K562 (cell line): Measurements from ENCODE around the gene SLC22A12. TPM values are rescaled to one million over a fixed set of nuclear protein-coding genes. Genes with fewer than 3 reads are reported as not detected.

ENCODE experiments used
- BACH1 ChIP-seq: fragments of 200-800 bp; sonication (Bioruptor generic); IDR thresholded peaks from 2 replicates; pipeline ENCODE4 v1.6.1; 2016; ENCODE audit warnings: missing genetic modification characterization, missing compliant biosample characterization
- BRD4 ChIP-seq: fragments of 200-600 bp; sonication (generic); IDR thresholded peaks from 2 replicates; pipeline ENCODE4 v1.6.1; 2017; ENCODE audit warnings: inconsistent platforms
- CBFA2T2 ChIP-seq: fragments of 450-650 bp; conservative IDR thresholded peaks from 2 replicates; pipeline ENCODE4 v1.6.1; 2017; ENCODE audit warnings: mild to moderate bottlenecking
- CBX2 ChIP-seq: fragments of 200-600 bp; sonication (generic); IDR thresholded peaks from one replicate; pipeline ENCODE4 v1.6.1; 2012; ENCODE audit warnings: mild to moderate bottlenecking, low read length, inconsistent platforms; ENCODE audit not compliant: insufficient read depth, poor library complexity, severe bottlenecking
- CEBPB ChIP-seq: fragments of 450-650 bp; IDR thresholded peaks from 2 replicates; pipeline ENCODE4 v1.6.1; 2016; ENCODE audit warnings: missing genetic modification characterization, missing compliant biosample characterization
- CHCHD3 ChIP-seq: fragments of 250-450 bp; sonication (Bioruptor Pico); IDR thresholded peaks from 2 replicates; pipeline ENCODE4 v2.1.2; 2022; ENCODE audit warnings: mild to moderate bottlenecking
- FIP1L1 ChIP-seq: fragments of 200-400 bp; formaldehyde crosslinking; IDR thresholded peaks from 2 replicates; pipeline ENCODE4 v1.6.1; 2018; ENCODE audit warnings: mild to moderate bottlenecking, low read depth, low read length; ENCODE audit not compliant: poor library complexity, severe bottlenecking
- HDGF ChIP-seq: fragments of 450-650 bp; IDR thresholded peaks from 2 replicates; pipeline ENCODE4 v1.6.1; 2016
- HMGXB4 ChIP-seq: sonication (generic); formaldehyde crosslinking; IDR thresholded peaks from 2 replicates; pipeline ENCODE4 v1.8.1; 2023; ENCODE audit warnings: mild to moderate bottlenecking, missing genetic modification reagents
- HNRNPLL ChIP-seq: fragments of 200-400 bp; formaldehyde crosslinking; IDR thresholded peaks from 2 replicates; pipeline ENCODE4 v1.6.1; 2017; ENCODE audit warnings: low read length, low read depth, mild to moderate bottlenecking; ENCODE audit not compliant: poor library complexity, severe bottlenecking
- JUN ChIP-seq, 2 experiments: sonication (generic) in 1 of 2; formaldehyde crosslinking in 1 of 2; IDR thresholded peaks; 2 replicates each; pipeline versions ENCODE4 v1.6.1 to v1.8.0; 2012 to 2022; ENCODE audit warnings: borderline replicate concordance in 2 of 2, mild to moderate bottlenecking in 2 of 2, improper control_type of control experiment in 1 of 2, low read depth in 1 of 2, low read length in 1 of 2, missing genetic modification reagents in 1 of 2
- JUND ChIP-seq, 2 experiments: IDR thresholded peaks; 2 replicates in 1 of 2; 3 replicates in 1 of 2; pipeline ENCODE4 v1.6.1; 2011; ENCODE audit warnings: borderline replicate concordance in 2 of 2, low read depth in 2 of 2, low read length in 2 of 2, improper control_type of control experiment in 1 of 2, missing biosample characterization in 1 of 2, missing genetic modification characterization in 1 of 2, missing genetic modification reagents in 1 of 2
- L3MBTL2 ChIP-seq: fragments of 450-650 bp; IDR thresholded peaks from 2 replicates; pipeline ENCODE4 v1.6.1; 2016; ENCODE audit warnings: mild to moderate bottlenecking, moderate library complexity
- PTTG1 ChIP-seq: fragments of 450-650 bp; IDR thresholded peaks from 2 replicates; pipeline ENCODE4 v1.6.1; 2016; ENCODE audit warnings: low read depth, mild to moderate bottlenecking, missing genetic modification characterization, missing compliant biosample characterization
- SOX6 ChIP-seq: fragments of 450-650 bp; IDR thresholded peaks from 2 replicates; pipeline ENCODE4 v1.6.1; 2014; ENCODE audit warnings: mild to moderate bottlenecking
- STAG1 ChIP-seq: sonication (generic); formaldehyde crosslinking; IDR thresholded peaks from 2 replicates; pipeline ENCODE4 v1.5.0; 2020; ENCODE audit warnings: missing genetic modification reagents, borderline replicate concordance
- STAT6 ChIP-seq: sonication (generic); formaldehyde crosslinking; IDR thresholded peaks from 2 replicates; pipeline ENCODE4 v1.8.1; 2023; ENCODE audit warnings: mild to moderate bottlenecking, missing genetic modification reagents
- TAF7 ChIP-seq: fragments of 450-650 bp; IDR thresholded peaks from 2 replicates; pipeline ENCODE4 v1.6.1; 2016; ENCODE audit warnings: missing genetic modification characterization, missing compliant biosample characterization
- ZBED1 ChIP-seq: IDR thresholded peaks from 2 replicates; pipeline ENCODE4 v1.6.1; 2014
- ZBTB5 ChIP-seq: fragments of 450-650 bp; IDR thresholded peaks from 2 replicates; pipeline ENCODE4 v1.6.1; 2017; ENCODE audit warnings: antibody characterized with exemption
- ZNF239 ChIP-seq: fragments of 250-450 bp; sonication (Bioruptor Pico); IDR thresholded peaks from 2 replicates; pipeline ENCODE4 v1.4.0; 2020; ENCODE audit warnings: mild to moderate bottlenecking
- ZNF324 ChIP-seq: fragments of 250-450 bp; sonication (Bioruptor Pico); IDR thresholded peaks from 2 replicates; pipeline ENCODE4 v1.4.0; 2020; ENCODE audit warnings: mild to moderate bottlenecking
- polyA plus RNA-seq, 8 experiments: library from polyadenylated mRNA; depleted of rRNA in 4 of 8; stranded (reverse) in 5 of 8; unstranded in 3 of 8; fragments of >200 nt; fragmentation: Nextera tagmentation in 2 of 8; fragmentation: Illumina TruSeq in 1 of 8; extraction: Ambion mirVana in 2 of 8; extraction: Trizol in 1 of 8; gene quantifications; 2 replicates each; pipeline versions ENCODE4 v1.2.1 to v1.2.3, GENCODE V29; 2011 to 2014; ENCODE audit warnings: inconsistent platforms in 1 of 8, missing spikeins in 1 of 8
- total RNA-seq, 7 experiments: library from RNA; depleted of rRNA in 6 of 7; stranded (reverse); fragments of >200 nt in 6 of 7; fragmentation: Illumina TruSeq in 2 of 7; extraction: Trizol in 2 of 7; gene quantifications; 2 replicates each; pipeline versions ENCODE4 v1.2.1 to v1.2.3, GENCODE V29; 2011 to 2021; ENCODE audit warnings: low replicate concordance in 1 of 7

SLC22A12 gene
- total and polyA plus RNA-seq, 9 of the 15 experiments (the other 6 are each of a cell fraction or from before 2014, with no cell fraction given), result not detected

GRCh38 chr11:64571410-64572091 is 19.5 kb upstream of the SLC22A12 start (continued):
- TF ChIP-seq JUN (IDR thresholded peaks at IDR 0.05; ENCODE audit: borderline replicate concordance, low read depth, low read length), result 0 out of 2 replicates have a peak, but pooled peaks have one; percentile 11
- no peak for TF ChIP-seq JUN (CRISPR knock-in tag; IDR thresholded peaks at IDR 0.05; ENCODE audit: borderline replicate concordance)
- no peak for TF ChIP-seq TAF7 (tag)
- TF ChIP-seq CBFA2T2, result peak; percentile 64
- no peak for TF ChIP-seq STAT6 (CRISPR knock-in tag)
- TF ChIP-seq SOX6, result peak; percentile 50; the same call in 1 of the 2 replicates
- no peak for TF ChIP-seq CBX2
- no peak for TF ChIP-seq ZBTB5
- TF ChIP-seq FIP1L1, result no peak
- no peak for TF ChIP-seq BACH1 (tag)
- TF ChIP-seq ZNF239, result no peak
- peak; percentile 92 for TF ChIP-seq L3MBTL2
- peak; percentile 58; the same call in 1 of the 2 replicates for TF ChIP-seq JUND (IDR thresholded peaks at IDR 0.05; ENCODE audit: borderline replicate concordance, low read depth, low read length)
- TF ChIP-seq JUND (tag; IDR thresholded peaks at IDR 0.05; ENCODE audit: borderline replicate concordance, low read depth, low read length), result no peak
- TF ChIP-seq CEBPB, result peak; percentile 66
- no peak for TF ChIP-seq BRD4
- TF ChIP-seq HMGXB4 (CRISPR knock-in tag), result no peak
- TF ChIP-seq ZNF324 (CRISPR knock-in tag), result no peak
- TF ChIP-seq PTTG1 (tag), result no peak
- TF ChIP-seq STAG1 (CRISPR knock-in tag), result no peak
- TF ChIP-seq ZBED1, result no peak
- TF ChIP-seq HDGF, result no peak
- no peak for TF ChIP-seq CHCHD3 (CRISPR knock-in tag)
- peak; percentile 59 for TF ChIP-seq HNRNPLL
